NCI-H1436 (cell line): ENCODE measurements around the gene SPAG9.
A peak's percentile ranks its signal among the peaks of the same experiment; 100 is the strongest.

Experiments used
- DNase-seq: peaks from one replicate; lab custom pipeline; 2025; lab: John Stamatoyannopoulos, UW

The SPAG9 gene

GRCh38 chr17:51120739-51121619 lies at the start of gene SPAG9:
SPAG9 (minus strand) TSS chr17:51120868; CDS start chr17:51120656, 212 bp downstream.
- DNase-seq: peak; percentile 99

DNA sequence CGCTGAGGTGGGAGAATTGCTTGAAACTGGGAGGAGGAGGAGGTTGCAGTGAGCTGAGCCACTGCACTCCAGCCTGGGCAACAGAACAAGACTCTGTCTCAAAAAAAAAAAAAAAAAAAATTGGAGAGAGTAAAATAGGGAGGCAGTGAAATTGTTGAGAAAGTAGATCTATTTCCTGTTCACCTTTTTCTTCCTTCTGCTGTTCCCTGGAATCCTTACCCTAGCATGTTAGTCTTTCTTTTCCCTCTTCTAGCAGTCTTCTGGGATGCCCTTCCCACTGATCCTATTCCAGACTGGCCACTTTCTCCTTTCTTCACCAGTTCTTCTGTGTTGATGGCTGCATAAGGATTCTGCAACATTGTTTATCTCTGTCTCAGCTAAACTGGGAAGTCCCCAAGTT lies 48.7 kb upstream of the SPAG9 start:
- no peak for DNase-seq

- DNase-seq: peak; percentile 55
Observed at GRCh38 chr17:51166987-51167931, 46.6 kb upstream of the SPAG9 start.

GRCh38 chr17:51166198-51166986 lies 45.7 kb upstream of the SPAG9 start, which contains the start of gene NME2:
NME2 (plus strand) TSS chr17:51166411; CDS start chr17:51166831, 420 bp downstream.
- DNase-seq: peak; percentile 61

- DNase-seq: peak; percentile 55
Observed at GRCh38 chr17:51165680-51166197, 45.1 kb upstream of the SPAG9 start.

DNA sequence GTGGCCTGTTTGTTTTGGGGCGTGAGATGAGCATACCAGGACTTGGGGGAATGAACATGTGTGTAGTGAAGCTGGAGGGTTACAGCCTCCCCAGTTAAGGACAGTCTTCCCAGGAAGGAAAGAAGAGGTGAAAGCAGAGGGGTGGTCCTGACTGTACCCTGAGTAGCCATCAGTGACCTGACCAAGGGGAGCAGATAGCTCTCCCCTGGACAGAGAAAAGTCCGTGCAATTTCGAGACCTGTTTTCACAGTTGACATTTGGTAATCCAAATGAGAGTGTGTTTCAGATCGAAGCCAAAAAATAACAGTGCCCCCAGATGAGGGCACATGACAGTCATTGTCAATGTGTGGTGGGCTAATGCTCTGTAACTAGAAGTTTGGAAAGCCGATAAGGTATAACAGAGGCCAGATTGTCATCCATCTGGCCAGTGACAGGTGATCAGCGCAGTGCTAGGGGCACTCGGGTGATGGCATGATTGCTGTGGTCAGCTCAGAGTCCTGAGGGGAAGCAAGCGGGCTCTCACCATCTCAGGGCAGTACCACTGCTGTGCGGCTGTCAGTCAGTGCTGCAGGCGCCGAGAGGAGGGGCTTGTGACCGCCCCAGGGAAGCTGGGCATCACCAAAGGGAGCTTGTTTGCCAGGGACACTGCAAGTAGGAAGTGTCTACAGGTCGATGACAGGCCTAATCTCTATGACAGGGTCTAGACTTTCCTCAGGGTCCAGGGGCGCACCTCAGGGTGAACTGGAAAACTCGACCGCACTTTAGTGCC lies 44.4 kb upstream of the SPAG9 start:
- no peak for DNase-seq

DNA sequence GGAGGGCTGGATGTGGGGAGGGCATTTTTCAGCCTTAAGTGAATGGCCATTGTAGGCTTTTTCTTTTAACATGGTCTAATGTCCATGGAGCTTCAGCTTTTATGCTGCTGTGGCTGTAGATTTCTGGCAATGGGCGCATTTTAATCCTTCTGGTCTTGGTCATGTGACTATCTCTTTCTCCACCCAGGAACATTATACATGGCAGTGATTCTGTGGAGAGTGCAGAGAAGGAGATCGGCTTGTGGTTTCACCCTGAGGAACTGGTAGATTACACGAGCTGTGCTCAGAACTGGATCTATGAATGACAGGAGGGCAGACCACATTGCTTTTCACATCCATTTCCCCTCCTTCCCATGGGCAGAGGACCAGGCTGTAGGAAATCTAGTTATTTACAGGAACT lies 40.9 kb upstream of the SPAG9 start:
- DNase-seq: no peak

DNA sequence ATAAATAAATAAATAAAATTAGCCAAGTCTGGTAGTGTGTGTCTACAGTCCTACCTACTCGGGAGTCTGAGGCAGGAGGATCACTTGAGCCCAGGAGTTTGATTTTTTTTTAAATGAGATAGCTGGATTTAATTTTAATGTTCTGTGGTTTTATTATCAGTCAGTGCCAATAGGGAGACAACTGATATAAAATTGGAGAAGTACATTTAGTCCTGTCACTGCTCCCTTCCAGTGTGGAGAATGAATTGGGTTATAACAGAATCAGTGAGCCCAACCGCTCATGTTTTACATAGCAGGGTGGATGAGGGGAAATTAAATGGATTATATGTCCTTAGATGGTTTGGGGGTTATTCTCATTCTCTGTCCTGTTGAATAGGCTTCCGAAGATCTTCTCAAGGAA lies 38.9 kb upstream of the SPAG9 start:
- no peak for DNase-seq

- no peak for DNase-seq
Observed at GRCh38 chr17:51155416-51155815, 34.7 kb upstream of the SPAG9 start.

- no peak for DNase-seq
Observed at GRCh38 chr17:51154176-51154575, 33.5 kb upstream of the SPAG9 start.

DNA sequence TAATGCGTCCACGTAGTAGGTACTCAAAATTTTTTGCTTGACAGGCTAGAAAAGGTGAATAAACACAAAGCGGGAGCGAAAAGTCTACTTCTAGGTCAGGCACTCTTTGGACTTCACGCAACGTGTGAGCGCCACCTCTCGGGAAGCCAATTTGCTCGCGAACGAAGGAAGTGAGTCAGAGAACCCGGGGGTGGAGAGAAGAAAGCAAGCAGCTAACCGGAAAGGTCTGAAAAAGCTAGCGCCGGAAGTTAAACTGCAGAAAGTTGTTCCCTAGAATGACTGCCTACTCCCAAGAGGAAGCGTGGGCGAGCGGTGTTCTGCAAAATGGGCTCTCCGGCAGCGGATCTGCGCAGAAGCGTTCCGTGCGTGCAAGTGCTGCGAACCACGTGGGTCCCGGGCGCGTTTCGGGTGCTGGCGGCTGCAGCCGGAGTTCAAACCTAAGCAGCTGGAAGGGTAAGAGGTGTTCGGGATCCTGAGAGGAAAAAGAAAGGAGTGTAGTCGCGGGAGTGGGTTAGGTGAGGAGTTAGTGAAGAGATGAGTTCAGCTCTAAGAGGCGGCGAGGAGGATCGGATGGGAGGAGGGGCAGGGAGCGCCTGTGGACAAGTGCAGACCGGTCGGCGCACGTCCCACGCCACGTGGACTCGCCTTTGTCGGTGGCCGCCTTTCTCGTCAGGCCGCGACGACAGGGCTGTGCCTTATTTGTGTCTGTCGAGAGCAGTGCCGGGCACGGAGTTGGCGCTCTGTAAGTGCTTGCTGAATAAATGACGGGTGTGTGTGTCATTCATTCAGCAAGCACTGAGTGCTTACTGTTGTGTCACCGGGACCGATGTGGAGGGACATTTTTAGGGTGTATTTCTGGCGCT lies 32.8 kb upstream of the SPAG9 start, which contains the start of gene NME1:
TSS of gene NME1 (plus strand) at position 350 of the 863 bp plus-strand sequence. CDS start 2,096 bp downstream, outside the sequence.
- peak; percentile 99 for DNase-seq

DNA sequence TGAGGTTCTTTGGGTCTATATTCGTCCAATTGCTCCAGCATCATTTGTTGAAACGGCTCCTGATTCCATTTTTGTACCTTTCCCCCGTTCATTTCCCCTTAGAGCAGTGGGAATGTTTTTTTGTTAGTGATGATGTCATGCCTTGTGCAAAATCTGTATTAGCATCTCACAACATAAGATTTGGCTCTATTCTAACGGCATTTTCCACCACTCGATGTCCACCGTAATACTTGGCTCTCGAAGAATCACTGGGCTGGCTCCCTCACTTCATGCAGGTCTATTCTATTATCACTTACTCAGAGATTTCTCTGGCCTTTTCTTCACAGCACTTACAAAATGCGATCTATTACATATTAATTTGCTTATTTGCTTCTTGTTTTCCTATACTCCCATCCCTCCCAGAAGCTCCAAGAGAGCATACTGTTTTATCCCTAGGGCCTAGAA lies 32.1 kb upstream of the SPAG9 start:
- no peak for DNase-seq

- no peak for DNase-seq
Observed at GRCh38 chr17:51150932-51151331, 30.3 kb upstream of the SPAG9 start.

GRCh38 chr17:51149163-51149562 lies 28.5 kb upstream of the SPAG9 start:
- no peak for DNase-seq

GRCh38 chr17:51147650-51148049 lies 27.0 kb upstream of the SPAG9 start:
- DNase-seq: no peak

DNA sequence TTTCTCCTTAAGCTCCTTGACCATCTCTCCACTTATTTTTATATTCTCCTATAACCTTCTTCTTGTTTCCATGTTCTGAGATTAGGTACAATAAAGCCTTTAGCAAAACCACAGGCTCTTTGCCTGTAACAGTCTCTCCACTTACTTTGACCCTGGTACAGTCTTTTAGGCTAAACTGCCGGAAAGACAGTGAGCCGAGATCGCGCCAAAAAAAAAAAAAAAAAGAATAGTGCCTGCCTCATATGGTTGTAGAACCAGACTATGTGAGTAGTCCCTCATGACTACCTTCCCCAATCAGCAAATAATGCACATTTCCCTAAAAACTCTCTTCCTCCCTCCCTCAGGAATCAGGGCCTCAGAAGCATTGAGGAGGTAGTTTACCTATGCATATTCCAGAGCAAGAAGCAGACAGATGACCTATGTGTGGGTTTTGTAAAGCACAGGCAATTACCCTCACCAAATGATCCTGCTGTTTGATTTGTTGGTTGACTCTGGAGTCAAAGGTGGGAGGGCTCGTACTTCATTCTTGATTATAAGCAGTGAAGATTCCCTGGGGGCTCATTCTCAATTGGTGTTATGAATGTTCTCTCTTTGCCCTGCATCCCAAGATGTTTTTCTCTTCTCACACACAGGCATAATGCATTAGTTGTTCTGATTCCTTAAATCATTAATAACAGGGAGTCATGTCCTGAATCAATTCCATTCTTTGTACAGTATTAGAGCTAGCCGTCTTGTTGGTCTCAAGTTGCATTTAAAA lies 23.8 kb upstream of the SPAG9 start:
- DNase-seq: peak; percentile 94

DNA sequence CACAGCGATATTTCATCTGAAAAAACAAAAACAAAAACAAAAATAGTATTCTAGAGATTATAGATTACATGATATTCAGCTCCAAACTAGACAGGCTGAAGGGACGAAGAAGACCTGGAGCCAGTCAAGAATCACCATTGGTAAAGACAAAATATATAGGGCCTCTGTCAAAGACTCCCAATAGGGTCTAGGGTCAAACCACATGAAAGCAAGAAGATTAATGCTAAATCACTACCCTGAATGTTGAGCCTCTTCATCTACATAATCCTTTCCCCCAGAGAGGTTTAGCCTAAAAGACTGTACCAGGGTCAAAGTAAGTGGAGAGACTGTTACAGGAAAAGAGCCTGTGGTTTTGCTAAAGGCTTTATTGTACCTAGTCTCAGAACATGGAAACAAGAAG lies 21.9 kb upstream of the SPAG9 start:
- DNase-seq: no peak

DNA sequence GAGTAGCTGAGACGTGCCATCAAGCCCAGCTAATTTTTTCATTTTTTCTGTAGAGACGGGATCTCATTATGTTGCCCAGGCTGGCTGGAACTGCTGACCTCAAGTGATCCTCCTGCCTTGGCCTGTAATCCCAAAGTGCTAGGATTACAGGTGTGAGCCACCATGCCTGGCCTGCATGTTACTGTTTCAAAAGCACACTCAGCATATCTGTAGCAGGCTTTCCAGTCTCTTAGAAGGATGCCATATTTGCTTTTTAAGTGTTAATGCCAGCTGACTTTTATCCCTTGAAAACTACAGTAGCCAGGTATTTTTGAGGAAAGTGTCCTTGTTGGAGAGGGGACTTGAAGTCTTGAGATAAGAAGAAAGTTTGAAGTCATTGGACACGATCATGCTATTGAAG lies 15.3 kb upstream of the SPAG9 start:
- no peak for DNase-seq

GRCh38 chr17:51133365-51133764 lies 12.7 kb upstream of the SPAG9 start:
- no peak for DNase-seq
